PC-9 (cell line): ENCODE results near the gene BIK. TPM values are rescaled to one million over a fixed set of nuclear protein-coding genes. Genes with fewer than 3 reads are reported as not detected.
A peak's percentile ranks its signal among the peaks of the same experiment; 100 is the strongest.

Experiments
- BruUV-seq: library from RNA; stranded (reverse); fragments of 400-500 nt; replicated peaks from 2 replicates; lab custom pipeline; 2021; lab: Mats Ljungman, UMichigan
- CTCF ChIA-PET: fragments of 300-600 bp; sonication (Branson Sonifier 250); formaldehyde crosslinking; loops from one replicate; lab custom pipeline; 2022; ENCODE audit warnings: antibody characterized with exemption; lab: Charles Lee
- POLR2A ChIA-PET: fragments of 300-600 bp; sonication (Branson Sonifier 250); formaldehyde crosslinking; loops from one replicate; lab custom pipeline; 2022; ENCODE audit warnings: antibody characterized with exemption; ENCODE audit not compliant: unreplicated experiment; lab: Charles Lee
- DNase-seq, 2 experiments: peaks; one replicate each; pipeline versions ENCODE4 v3.0.0 to v3.0.0-alpha.2; 2015 to 2022; ENCODE audit warnings: mixed read lengths in 1 of 2
- H2AFZ ChIP-seq: fragments of 200-600 bp; sonication (generic); 2 replicates; pipeline ENCODE4 v1.8.1; 2017; ENCODE audit warnings: antibody characterized with exemption
- H3F3A ChIP-seq: fragments of 200-600 bp; sonication (generic); 2 replicates; pipeline ENCODE4 v1.8.1; 2017; ENCODE audit warnings: antibody characterized with exemption, mild to moderate bottlenecking, low read depth; ENCODE audit not compliant: insufficient read depth
- H3K27ac ChIP-seq: fragments of 200-600 bp; sonication (generic); 2 replicates; pipeline ENCODE4 v1.6.1; 2016; ENCODE audit warnings: mixed run types
- H3K27me3 ChIP-seq: fragments of 200-600 bp; sonication (generic); 2 replicates; pipeline ENCODE4 v1.6.1; 2016; ENCODE audit warnings: low read depth, mixed run types; ENCODE audit not compliant: insufficient read depth
- H3K36me3 ChIP-seq: fragments of 200-600 bp; sonication (generic); 2 replicates; pipeline ENCODE4 v1.6.1; 2016; ENCODE audit warnings: low read depth, mixed run types
- H3K4me1 ChIP-seq: fragments of 200-600 bp; sonication (generic); replicated peaks from 2 replicates; pipeline ENCODE4 v1.6.1; 2016; ENCODE audit warnings: mixed run types; ENCODE audit not compliant: insufficient read depth
- H3K4me2 ChIP-seq: fragments of 200-600 bp; sonication (generic); 2 replicates; pipeline ENCODE4 v1.6.1; 2017; ENCODE audit warnings: mixed run types
- H3K4me3 ChIP-seq: fragments of 200-600 bp; sonication (generic); 2 replicates; pipeline ENCODE4 v1.6.1; 2016; ENCODE audit warnings: mixed run types
- H3K79me2 ChIP-seq: fragments of 200-600 bp; sonication (generic); 2 replicates; pipeline ENCODE4 v1.6.1; 2017; ENCODE audit warnings: low read depth, mixed run types
- H3K9me2 ChIP-seq: fragments of 200-600 bp; sonication (generic); 2 replicates; pipeline ENCODE4 v1.8.1; 2017; ENCODE audit warnings: mild to moderate bottlenecking; ENCODE audit not compliant: insufficient read depth
- H3K9me3 ChIP-seq: fragments of 200-600 bp; sonication (generic); 2 replicates; pipeline ENCODE4 v1.8.1; 2016; ENCODE audit warnings: low read depth; ENCODE audit not compliant: insufficient read depth
- H4K20me1 ChIP-seq: fragments of 200-600 bp; sonication (generic); 2 replicates; pipeline ENCODE4 v1.8.1; 2017; ENCODE audit not compliant: insufficient read depth
- CTCF ChIP-seq: fragments of 200-600 bp; sonication (generic); conservative IDR thresholded peaks from 2 replicates; pipeline ENCODE4 v1.6.1; 2017; ENCODE audit warnings: mixed run types, antibody characterized with exemption, mild to moderate bottlenecking, moderate library complexity
- EZH2 ChIP-seq: fragments of 200-600 bp; sonication (generic); IDR thresholded peaks from 2 replicates; pipeline ENCODE4 v1.8.0; 2017; ENCODE audit warnings: antibody characterized with exemption, low read depth
- intact Hi-C: fragments of 100-400 bp; cut with micrococcal nuclease; formaldehyde crosslinking; loops from one replicate; pipeline ENCODE4 v1.10.0; 2022; ENCODE audit not compliant: unreplicated experiment
- total RNA-seq: library from RNA; stranded (reverse); gene quantifications from 2 replicates; pipeline ENCODE4 v1.2.3, GENCODE V29; 2021

Gene BIK
- total RNA-seq, 1 experiment from 2014 or later, result 10.6 TPM

- BruUV-seq, result no TSS peak
- no peak overlapping the region for H3K27ac ChIP-seq
- peaks cover 54% of the 10 kb centered on the region for H3F3A ChIP-seq
- H2AFZ ChIP-seq, result no peak overlapping the region
- no peak for TF ChIP-seq EZH2
- no peaks in the 10 kb centered on the region for H3K79me2 ChIP-seq
- H3K4me3 ChIP-seq, result no peak overlapping the region
- POLR2A ChIA-PET, result interaction anchor here (0.7 kb wide), 1 partner anchor 17 kb away, joined by 9 read pairs; no protein-coding TSS in a partner anchor
- H3K36me3 ChIP-seq, result no peaks in the 10 kb centered on the region
- no peaks in the 10 kb centered on the region for H3K9me2 ChIP-seq
- no peak overlapping the region for H3K4me2 ChIP-seq
- intact Hi-C loops, result loop anchor here (5.0 kb wide), 1 partner anchor 225 kb away; no protein-coding TSS in a partner anchor
- H4K20me1 ChIP-seq, result 0 out of 2 replicates have a peak, but pooled peaks cover 4% of the 10 kb centered on the region
- H3K27me3 ChIP-seq, result no peaks in the 10 kb centered on the region
- H3K9me3 ChIP-seq, result peaks cover 10% of the 10 kb centered on the region
- CTCF ChIA-PET, result interaction anchor here (0.6 to 0.7 kb wide), 3 partner anchors 293 to 463 kb away, joined by 3 read pairs; no protein-coding TSS in a partner anchor
- DNase-seq, result peak in 1 of 2 experiments; percentile 34
- peaks cover 22% of the 10 kb centered on the region for H3K4me1 ChIP-seq
These were observed 18.5 kb upstream of the BIK start for GRCh38 chr22:43092085-43092484.

GRCh38 chr22:43094085-43094484 lies 16.5 kb upstream of the BIK start:
- Histone ChIP-seq H3K27me3 (no peaks in the 10 kb centered on the region), H3F3A (peaks cover 46% of the 10 kb centered on the region), H4K20me1 (0 out of 2 replicates have a peak, but pooled peaks cover 4% of the 10 kb centered on the region), H3K4me2 (peak overlapping the region; percentile 51), H3K9me2 (no peaks in the 10 kb centered on the region), H3K4me3 (no peak overlapping the region), H3K27ac (peak overlapping the region; percentile 70), H3K4me1 (peaks cover 22% of the 10 kb centered on the region), H2AFZ (no peak overlapping the region), H3K9me3 (peaks cover 13% of the 10 kb centered on the region), H3K79me2 (no peaks in the 10 kb centered on the region), H3K36me3 (no peaks in the 10 kb centered on the region)
- DNase-seq, result peak; percentile 89 to 98
- ChIA-PET CTCF (interaction anchor here (0.5 to 0.6 kb wide), 2 partner anchors 106 to 329 kb away, joined by 3 read pairs; no protein-coding TSS in a partner anchor), POLR2A (interaction anchor here (0.7 kb wide), 1 partner anchor 66 kb away, joined by 7 read pairs; no protein-coding TSS in a partner anchor)
- intact Hi-C loops, result loop anchor here (2.0 to 5.0 kb wide), 2 partner anchors 33 to 227 kb away; no protein-coding TSS in a partner anchor
- no TSS peak for BruUV-seq
- TF ChIP-seq CTCF, result peak; percentile 40; the same call in 1 of the 2 replicates
- no peak for TF ChIP-seq EZH2

- intact Hi-C loops, result loop anchor here (2.0 to 5.0 kb wide), 2 partner anchors 32 to 227 kb away; no protein-coding TSS in a partner anchor
- BruUV-seq, result no TSS peak
- CTCF ChIA-PET, result interaction anchor here (0.6 kb wide), 1 partner anchor 106 kb away, joined by 3 read pairs; no protein-coding TSS in a partner anchor
- Histone ChIP-seq H3K4me1 (peaks cover 22% of the 10 kb centered on the region), H3K4me2 (peak overlapping the region; percentile 51), H3K27ac (peak overlapping the region; percentile 70), H3K36me3 (no peaks in the 10 kb centered on the region), H3K79me2 (no peaks in the 10 kb centered on the region), H3F3A (peaks cover 42% of the 10 kb centered on the region), H3K4me3 (no peak overlapping the region), H3K9me2 (no peaks in the 10 kb centered on the region), H3K27me3 (no peaks in the 10 kb centered on the region), H2AFZ (no peak overlapping the region), H4K20me1 (0 out of 2 replicates have a peak, but pooled peaks cover 4% of the 10 kb centered on the region), H3K9me3 (peaks cover 13% of the 10 kb centered on the region)
- TF ChIP-seq EZH2 (no peak), CTCF (no peak)
- DNase-seq, result peak; percentile 55 to 56
- POLR2A ChIA-PET, result interaction anchor here (0.7 kb wide), 1 partner anchor 66 kb away, joined by 7 read pairs; no protein-coding TSS in a partner anchor
These were observed 16.0 kb upstream of the BIK start for GRCh38 chr22:43094551-43094950.
